H7 (cell line): ENCODE results near the gene FLT4. TPM values are rescaled to one million over a fixed set of nuclear protein-coding genes. Genes with fewer than 3 reads are reported as not detected.
A peak's percentile ranks its signal among the peaks of the same experiment; 100 is the strongest.
"Not testable (repeated sequence)": the region's sequence is repeated elsewhere in the genome, so short reads cannot be mapped to it uniquely, and the experiment has no call there.

Experiments used
- DNase-seq: peaks from one replicate; pipeline ENCODE4 v3.0.0; 2012
- H3K27me3 ChIP-seq: 2 replicates; pipeline ENCODE4 v1.6.0; 2011; ENCODE audit warnings: mild to moderate bottlenecking, low read length; ENCODE audit not compliant: control insufficient read depth, insufficient read depth
- H3K36me3 ChIP-seq: replicated peaks from 2 replicates; pipeline ENCODE4 v1.5.1; 2011; ENCODE audit warnings: low read length; ENCODE audit not compliant: control insufficient read depth, insufficient read depth
- H3K4me3 ChIP-seq: 2 replicates; pipeline ENCODE4 v1.5.1; 2011; ENCODE audit warnings: low read depth, mild to moderate bottlenecking, control low read depth, low read length, moderate library complexity; ENCODE audit not compliant: insufficient read depth
- total RNA-seq: library from RNA; depleted of rRNA; stranded (reverse); fragments of >200 nt; shearing (Covaris generic); gene quantifications from 2 replicates; pipeline ENCODE4 v1.2.3, GENCODE V29; 2014

The FLT4 gene
- total RNA-seq, 1 experiment from 2014 or later, result 13.8 TPM

GRCh38 chr5:180678319-180678718 lies 28.9 kb upstream of the FLT4 start:
- H3K4me3 ChIP-seq, DNase-seq, H3K36me3 ChIP-seq: not testable (repeated sequence)
- peaks cover 17% of the 10 kb centered on the region for H3K27me3 ChIP-seq

GRCh38 chr5:180675036-180675635 lies 25.7 kb upstream of the FLT4 start:
- H3K27me3 ChIP-seq, result peaks cover 20% of the 10 kb centered on the region
- no peak overlapping the region for H3K4me3 ChIP-seq
- no peaks in the 10 kb centered on the region for H3K36me3 ChIP-seq
- no peak for DNase-seq

GRCh38 chr5:180674090-180674475 lies 24.7 kb upstream of the FLT4 start:
- H3K4me3 ChIP-seq, result peak overlapping the region; percentile 37
- H3K27me3 ChIP-seq, result peaks cover 20% of the 10 kb centered on the region
- not testable (repeated sequence) for H3K36me3 ChIP-seq, DNase-seq

GRCh38 chr5:180673371-180674089 lies 24.1 kb upstream of the FLT4 start:
- peak; percentile 82 for DNase-seq
- Histone ChIP-seq H3K36me3 (no peaks in the 10 kb centered on the region), H3K27me3 (peaks cover 20% of the 10 kb centered on the region), H3K4me3 (peak overlapping the region; percentile 37)

- not testable (repeated sequence) for H3K4me3 ChIP-seq, H3K36me3 ChIP-seq, DNase-seq
- H3K27me3 ChIP-seq, result peaks cover 20% of the 10 kb centered on the region
Observed at GRCh38 chr5:180671958-180672524, 22.6 kb upstream of the FLT4 start.

- H3K4me3 ChIP-seq, result no peak overlapping the region
- H3K36me3 ChIP-seq, result no peaks in the 10 kb centered on the region
- peaks cover 20% of the 10 kb centered on the region for H3K27me3 ChIP-seq
- DNase-seq, result peak; percentile 75
Observed at GRCh38 chr5:180670586-180671359, 21.4 kb upstream of the FLT4 start.

GRCh38 chr5:180670157-180670556 lies 20.8 kb upstream of the FLT4 start:
- H3K27me3 ChIP-seq, result peaks cover 20% of the 10 kb centered on the region

GRCh38 chr5:180669661-180670060 lies 20.3 kb upstream of the FLT4 start:
- Histone ChIP-seq H3K4me3 (no peak overlapping the region), H3K36me3 (no peaks in the 10 kb centered on the region), H3K27me3 (peaks cover 16% of the 10 kb centered on the region)
- DNase-seq, result no peak

More at GRCh38 chr5:180670157-180670556, 20.8 kb upstream of the FLT4 start:
- no peak for DNase-seq
- Histone ChIP-seq H3K4me3 (no peak overlapping the region), H3K36me3 (no peaks in the 10 kb centered on the region)

GRCh38 chr5:180668835-180669596 lies 19.6 kb upstream of the FLT4 start:
- DNase-seq, result no peak
- Histone ChIP-seq H3K36me3 (no peaks in the 10 kb centered on the region), H3K27me3 (peaks cover 10% of the 10 kb centered on the region), H3K4me3 (no peak overlapping the region)

- Histone ChIP-seq H3K36me3 (no peaks in the 10 kb centered on the region), H3K4me3 (no peak overlapping the region), H3K27me3 (no peaks in the 10 kb centered on the region)
- no peak for DNase-seq
Observed at GRCh38 chr5:180666812-180667211, 17.4 kb upstream of the FLT4 start.

GRCh38 chr5:180665682-180666404 lies 16.4 kb upstream of the FLT4 start:
- H3K4me3 ChIP-seq, result no peak overlapping the region
- H3K36me3 ChIP-seq, result no peaks in the 10 kb centered on the region
- no peak for DNase-seq
- no peaks in the 10 kb centered on the region for H3K27me3 ChIP-seq

GRCh38 chr5:180658774-180659564 lies 9.6 kb upstream of the FLT4 start:
- Histone ChIP-seq H3K36me3 (no peaks in the 10 kb centered on the region), H3K4me3 (peak overlapping the region; percentile 34; the same call in 1 of the 2 replicates), H3K27me3 (no peaks in the 10 kb centered on the region; the same call in 1 of the 2 replicates)
- DNase-seq, result peak; percentile 81

- not testable (repeated sequence) for H3K27me3 ChIP-seq, H3K36me3 ChIP-seq, H3K4me3 ChIP-seq, DNase-seq
Observed at GRCh38 chr5:180655243-180655642, 5.8 kb upstream of the FLT4 start.
